ENCODE data around the gene ZNF888.

DNA sequence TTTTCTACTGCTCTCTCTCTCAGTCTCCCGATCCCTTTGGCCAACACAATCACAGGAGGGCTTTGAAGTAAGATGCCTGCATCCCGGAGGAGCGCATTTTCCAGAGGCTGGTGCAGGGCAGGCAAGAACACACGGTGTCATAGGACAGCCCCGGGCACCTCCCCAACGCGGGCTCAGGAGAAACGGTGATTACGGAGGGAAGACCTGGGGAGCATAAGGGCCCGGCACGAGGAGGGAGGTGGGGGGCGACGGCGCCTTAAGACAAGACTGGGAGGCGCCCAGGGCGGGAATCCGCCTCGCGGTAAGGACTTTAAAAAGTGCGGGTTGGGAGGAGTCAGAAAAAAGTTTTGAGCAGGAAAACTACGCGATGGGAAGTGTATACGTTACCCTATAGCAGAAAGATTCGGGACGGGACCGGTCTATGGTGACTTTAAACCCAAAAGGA lies 18.7 kb upstream of the ZNF888 start:
- TF ChIP-seq, protein P1, sequence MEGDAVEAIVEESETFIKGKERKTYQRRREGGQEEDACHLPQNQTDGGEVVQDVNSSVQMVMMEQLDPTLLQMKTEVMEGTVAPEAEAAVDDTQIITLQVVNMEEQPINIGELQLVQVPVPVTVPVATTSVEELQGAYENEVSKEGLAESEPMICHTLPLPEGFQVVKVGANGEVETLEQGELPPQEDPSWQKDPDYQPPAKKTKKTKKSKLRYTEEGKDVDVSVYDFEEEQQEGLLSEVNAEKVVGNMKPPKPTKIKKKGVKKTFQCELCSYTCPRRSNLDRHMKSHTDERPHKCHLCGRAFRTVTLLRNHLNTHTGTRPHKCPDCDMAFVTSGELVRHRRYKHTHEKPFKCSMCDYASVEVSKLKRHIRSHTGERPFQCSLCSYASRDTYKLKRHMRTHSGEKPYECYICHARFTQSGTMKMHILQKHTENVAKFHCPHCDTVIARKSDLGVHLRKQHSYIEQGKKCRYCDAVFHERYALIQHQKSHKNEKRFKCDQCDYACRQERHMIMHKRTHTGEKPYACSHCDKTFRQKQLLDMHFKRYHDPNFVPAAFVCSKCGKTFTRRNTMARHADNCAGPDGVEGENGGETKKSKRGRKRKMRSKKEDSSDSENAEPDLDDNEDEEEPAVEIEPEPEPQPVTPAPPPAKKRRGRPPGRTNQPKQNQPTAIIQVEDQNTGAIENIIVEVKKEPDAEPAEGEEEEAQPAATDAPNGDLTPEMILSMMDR (IDR thresholded peaks at IDR 0.05): no peak
- TF ChIP-seq POLR2A (IDR thresholded peaks at IDR 0.05): no peak

Data from heart left ventricle (tissue), 13 donors.